Measurements from ENCODE around the gene KCNJ10.

KCNJ10 gene

GRCh38 chr1:160020196-160020595 is 49.8 kb downstream of the KCNJ10 start:
- DNase-seq = no peak

DNA sequence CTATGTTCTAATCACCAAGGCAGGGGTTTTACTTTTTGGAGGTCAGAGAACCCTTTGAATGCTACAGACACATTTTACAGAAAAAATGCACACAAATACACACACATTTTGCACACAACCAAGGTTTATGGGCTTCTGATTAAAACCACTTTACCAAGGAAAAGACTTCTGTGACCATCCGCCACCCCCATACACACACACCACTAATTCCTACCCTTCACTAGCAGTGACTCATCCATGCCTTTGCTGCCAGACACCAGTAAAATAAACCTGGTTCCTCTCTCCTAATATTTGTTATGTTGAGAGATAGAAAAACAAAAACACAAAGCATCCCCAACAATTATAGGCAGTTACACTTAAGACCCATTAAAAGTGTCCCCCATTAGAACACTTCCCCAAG is 51.1 kb downstream of the KCNJ10 start:
- no peak for DNase-seq

- no peak for DNase-seq
These were observed 51.6 kb downstream of the KCNJ10 start for GRCh38 chr1:160018347-160018746.

DNA sequence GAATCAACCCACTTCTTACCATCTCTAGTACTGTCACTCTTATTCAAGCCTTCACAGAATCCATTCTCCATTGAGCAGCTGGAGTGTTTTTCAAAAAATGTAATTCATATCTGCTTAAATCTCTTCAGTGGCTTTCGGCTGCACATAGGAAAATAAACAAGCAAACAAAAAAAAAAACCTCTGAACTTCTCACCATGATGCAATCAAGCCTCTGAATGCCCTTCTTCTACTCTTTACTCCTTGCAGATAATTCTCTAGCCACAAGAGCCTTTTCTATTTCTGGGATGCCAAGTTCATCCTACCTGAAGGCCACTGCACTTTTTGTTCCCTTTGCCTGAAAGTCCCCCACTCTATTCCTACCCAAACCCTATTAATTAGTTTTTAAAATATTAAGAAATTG is 52.4 kb downstream of the KCNJ10 start:
- DNase-seq = no peak

DNA sequence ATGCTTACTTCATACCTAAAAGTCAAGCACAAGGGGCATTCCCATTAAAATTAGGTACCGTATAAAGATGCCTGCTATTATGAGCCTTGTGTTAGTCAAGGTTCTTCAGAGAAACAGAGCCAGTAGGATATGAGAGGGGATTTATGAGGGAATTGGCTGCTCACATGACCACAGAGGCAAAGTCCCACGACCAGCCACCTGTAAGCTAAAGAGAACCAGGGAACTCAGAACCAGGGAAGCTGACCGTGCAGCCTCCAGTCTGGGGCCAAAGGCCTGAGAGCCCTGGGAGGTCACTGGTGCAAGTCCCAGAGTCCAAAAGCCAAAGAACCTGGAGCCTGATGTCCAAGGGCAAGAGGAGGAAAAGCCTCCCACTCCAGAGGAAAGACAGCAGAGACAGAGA is 58.2 kb downstream of the KCNJ10 start:
- no peak for DNase-seq

GRCh38 chr1:160009801-160010200 is 60.2 kb downstream of the KCNJ10 start:
- no peak for DNase-seq

GRCh38 chr1:160009081-160009480 is 60.9 kb downstream of the KCNJ10 start:
- DNase-seq = no peak

- DNase-seq = no peak
These were observed 62.3 kb downstream of the KCNJ10 start for GRCh38 chr1:160007577-160008200.

GRCh38 chr1:160006312-160006940 is 63.5 kb downstream of the KCNJ10 start:
- peak; percentile 54 for DNase-seq

GRCh38 chr1:160005070-160005469 is 64.9 kb downstream of the KCNJ10 start:
- no peak for DNase-seq

GRCh38 chr1:160004425-160004824 is 65.5 kb downstream of the KCNJ10 start:
- no peak for DNase-seq

DNA sequence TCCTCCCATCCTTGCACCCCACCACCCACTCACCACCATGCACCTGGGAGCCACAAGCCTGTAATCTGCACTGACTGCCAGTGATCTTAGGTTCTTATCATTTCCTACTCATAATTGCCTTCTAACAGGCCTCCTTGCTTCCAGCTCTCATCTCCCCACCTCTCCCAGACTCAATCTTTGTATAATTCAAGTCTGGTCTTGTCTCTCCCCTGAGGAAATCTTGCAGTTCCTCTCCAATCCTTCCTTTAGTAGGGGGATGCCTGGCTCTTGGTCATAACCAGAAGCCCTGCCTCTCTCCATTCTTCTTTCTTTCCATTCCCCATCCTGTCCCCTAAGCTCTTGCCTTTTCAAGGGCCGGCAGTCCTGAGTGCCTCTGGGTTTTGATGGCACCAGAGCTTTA is 66.0 kb downstream of the KCNJ10 start:
- no peak for DNase-seq

- no peak for DNase-seq
These were observed 68.5 kb downstream of the KCNJ10 start for GRCh38 chr1:160001440-160001839.

GRCh38 chr1:159999204-159999603 is 70.8 kb downstream of the KCNJ10 start:
- DNase-seq = no peak

DNA sequence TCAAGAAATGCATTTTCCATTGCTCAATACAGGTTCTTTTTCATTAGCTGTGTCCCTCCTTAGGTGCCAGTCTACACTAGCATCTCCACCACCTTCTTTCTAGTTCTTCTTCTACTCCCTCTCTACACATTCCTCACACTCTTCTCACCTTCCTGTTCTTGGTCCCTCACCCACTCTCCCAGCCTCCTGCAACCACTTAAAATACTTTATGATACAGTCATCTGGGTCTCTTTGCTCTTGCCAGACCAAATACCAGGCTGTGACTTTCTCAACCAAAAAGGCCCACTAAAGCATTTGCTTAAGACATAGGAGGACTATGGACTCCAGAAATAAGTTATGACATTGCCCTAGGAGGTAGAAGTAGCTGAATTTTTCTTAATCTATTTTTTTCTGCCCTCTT is 73.3 kb downstream of the KCNJ10 start:
- DNase-seq = peak; percentile 46

DNA sequence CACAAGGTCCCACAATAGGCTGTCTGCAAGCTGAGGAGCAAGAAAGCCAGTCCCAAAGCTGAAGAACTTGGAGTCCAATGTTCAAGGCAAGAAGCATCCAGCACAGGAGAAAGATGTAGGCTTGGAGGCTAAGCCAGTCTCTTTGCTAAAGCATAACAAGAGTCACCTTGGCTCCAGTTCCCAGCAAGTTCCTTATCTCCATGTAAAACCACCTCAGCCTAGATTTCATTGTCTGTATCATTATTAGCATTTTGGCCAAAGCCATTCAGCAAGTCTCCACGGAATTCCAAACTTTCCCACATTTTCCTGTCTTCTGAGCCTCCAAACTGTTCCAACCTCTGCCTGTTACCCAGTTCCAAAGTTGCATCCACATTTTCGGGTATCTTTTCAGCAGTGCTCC is 75.1 kb downstream of the KCNJ10 start:
- DNase-seq = no peak

DNA sequence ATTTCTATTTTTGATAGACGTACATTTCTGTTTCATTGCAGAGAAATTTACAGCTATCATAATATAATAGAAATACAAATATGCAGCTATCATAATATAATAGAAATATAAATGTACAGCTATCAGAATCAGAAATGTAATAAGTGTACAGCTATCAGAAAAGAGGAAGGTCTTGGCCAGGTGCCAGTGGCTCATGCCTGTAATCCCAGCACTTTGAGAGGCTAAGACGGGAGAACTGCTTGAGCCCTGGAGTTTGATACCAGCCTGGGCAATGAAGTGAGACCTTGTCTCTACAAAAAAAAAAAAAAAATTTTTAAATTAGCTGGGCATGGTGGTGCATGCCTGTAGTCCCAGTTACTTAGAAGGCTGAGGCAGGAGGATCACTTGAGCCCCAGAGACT is 76.0 kb downstream of the KCNJ10 start:
- no peak for DNase-seq

DNA sequence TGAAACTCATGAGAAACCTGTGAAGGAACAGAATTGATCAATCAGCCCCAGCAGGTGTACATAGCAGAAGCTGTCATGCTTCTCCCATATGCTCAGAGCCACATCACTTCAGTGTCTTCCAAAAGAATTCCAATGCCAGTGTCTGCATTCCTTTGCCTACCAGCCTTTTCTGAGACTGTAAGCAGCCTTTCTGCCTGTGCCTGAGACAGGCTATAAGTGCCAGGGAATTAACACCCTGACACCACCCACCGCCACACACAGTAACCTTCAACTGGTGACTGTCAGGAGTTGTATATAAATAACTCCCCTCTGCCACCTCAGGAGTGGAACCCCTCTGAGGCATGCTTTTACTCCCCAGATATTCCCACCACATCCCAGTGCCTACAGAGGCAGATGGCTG is 77.8 kb downstream of the KCNJ10 start:
- no peak for DNase-seq

DNA sequence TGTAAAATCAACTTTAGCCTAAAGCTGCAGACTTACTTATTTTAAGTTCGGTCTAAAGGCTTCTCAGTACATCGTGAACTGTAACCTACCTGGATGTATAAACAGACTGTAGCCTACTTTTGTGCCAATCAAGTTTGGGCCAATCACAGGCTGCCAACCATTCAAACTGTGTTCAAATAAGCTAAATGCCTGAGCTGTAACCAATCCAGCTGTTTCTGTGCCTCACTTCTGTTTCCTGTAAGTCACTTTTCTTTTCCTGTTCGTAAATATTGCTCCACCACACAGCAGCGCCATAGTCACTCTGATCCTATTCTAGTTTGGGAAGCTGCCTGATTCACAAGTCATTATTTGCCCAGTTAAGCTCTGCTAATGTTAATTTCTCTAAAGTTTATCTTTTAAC is 78.4 kb downstream of the KCNJ10 start:
- DNase-seq = no peak

- no peak for DNase-seq
These were observed 80.0 kb downstream of the KCNJ10 start for GRCh38 chr1:159990005-159990404.

GRCh38 chr1:159989581-159989980 is 80.4 kb downstream of the KCNJ10 start:
- DNase-seq = no peak

- no peak for DNase-seq
These were observed 82.0 kb downstream of the KCNJ10 start for GRCh38 chr1:159988006-159988405.

DNA sequence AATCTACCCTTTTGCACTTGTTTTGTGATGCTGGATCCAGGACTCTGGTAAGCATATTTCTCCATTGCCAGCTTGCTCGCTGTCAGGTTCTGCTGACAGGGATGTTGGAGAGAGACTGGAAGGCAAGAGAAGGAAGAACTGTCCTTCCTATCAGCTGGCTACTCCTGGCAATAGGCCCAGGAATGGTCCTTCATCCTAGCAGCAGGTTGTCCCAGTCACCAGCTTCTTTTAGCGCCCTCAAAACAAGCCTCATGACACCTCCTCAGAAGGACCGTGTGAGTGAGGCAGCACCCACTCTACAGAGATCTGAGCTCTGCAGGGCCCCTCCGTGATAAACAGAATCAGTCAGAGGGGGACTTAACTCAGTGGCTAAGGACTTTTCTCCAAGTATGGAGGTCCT is 82.8 kb downstream of the KCNJ10 start:
- no peak for DNase-seq

DNA sequence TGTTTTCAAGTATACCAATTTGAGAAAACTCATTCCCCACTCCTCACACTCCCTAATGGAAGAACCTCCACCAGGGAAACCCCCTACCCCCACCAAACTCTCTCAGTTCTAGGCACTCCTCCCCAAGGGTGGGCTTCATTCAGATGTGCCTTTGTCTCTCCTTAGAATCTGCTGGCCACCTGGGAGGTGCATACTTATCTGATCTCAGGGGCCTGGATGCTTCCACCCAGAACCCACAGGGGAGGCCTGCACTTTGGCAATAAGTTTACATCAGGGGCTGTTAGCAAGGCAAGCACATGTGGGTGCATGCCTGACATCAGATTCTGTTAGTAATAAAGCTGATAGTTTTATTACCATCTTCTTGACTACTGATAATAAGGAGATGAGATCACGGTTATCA is 83.4 kb downstream of the KCNJ10 start:
- no peak for DNase-seq

DNA sequence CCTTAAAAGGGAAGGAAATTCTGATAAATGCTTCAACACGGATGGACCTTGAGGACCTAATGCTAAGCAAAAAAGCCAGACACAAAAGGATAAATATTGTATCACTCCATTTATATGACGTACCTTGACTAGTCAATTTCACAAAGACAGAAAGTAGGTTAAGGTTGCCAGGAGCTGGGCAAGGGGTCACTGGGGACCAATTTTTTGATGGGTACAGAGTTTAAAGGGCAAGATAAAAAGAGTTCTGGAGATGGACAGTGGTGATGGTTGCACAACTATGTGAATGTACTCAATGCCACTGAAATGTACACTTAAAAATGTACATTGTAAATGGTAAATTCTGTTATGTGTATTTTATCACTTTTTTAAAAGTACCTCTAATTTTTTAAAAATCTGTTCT is 83.9 kb downstream of the KCNJ10 start:
- DNase-seq = no peak
